Activated CD4-positive, CD25-positive, alpha-beta regulatory T cell treated with anti-CD3 and anti-CD28 coated beads, Interleukin-2, amount 50 U/mL, for 24 hours (primary cell): Measurements from ENCODE around the gene MICAL1.

Source experiments
- ATAC-seq, 2 donors: fragments of 150-1000 bp; cut with Tn5 transposase; one replicate each; pipeline ENCODE4 v1.10.0; 2021; ENCODE audit warnings: mild to moderate bottlenecking in 1 of 2, moderate library complexity in 1 of 2

Gene MICAL1, protein sequence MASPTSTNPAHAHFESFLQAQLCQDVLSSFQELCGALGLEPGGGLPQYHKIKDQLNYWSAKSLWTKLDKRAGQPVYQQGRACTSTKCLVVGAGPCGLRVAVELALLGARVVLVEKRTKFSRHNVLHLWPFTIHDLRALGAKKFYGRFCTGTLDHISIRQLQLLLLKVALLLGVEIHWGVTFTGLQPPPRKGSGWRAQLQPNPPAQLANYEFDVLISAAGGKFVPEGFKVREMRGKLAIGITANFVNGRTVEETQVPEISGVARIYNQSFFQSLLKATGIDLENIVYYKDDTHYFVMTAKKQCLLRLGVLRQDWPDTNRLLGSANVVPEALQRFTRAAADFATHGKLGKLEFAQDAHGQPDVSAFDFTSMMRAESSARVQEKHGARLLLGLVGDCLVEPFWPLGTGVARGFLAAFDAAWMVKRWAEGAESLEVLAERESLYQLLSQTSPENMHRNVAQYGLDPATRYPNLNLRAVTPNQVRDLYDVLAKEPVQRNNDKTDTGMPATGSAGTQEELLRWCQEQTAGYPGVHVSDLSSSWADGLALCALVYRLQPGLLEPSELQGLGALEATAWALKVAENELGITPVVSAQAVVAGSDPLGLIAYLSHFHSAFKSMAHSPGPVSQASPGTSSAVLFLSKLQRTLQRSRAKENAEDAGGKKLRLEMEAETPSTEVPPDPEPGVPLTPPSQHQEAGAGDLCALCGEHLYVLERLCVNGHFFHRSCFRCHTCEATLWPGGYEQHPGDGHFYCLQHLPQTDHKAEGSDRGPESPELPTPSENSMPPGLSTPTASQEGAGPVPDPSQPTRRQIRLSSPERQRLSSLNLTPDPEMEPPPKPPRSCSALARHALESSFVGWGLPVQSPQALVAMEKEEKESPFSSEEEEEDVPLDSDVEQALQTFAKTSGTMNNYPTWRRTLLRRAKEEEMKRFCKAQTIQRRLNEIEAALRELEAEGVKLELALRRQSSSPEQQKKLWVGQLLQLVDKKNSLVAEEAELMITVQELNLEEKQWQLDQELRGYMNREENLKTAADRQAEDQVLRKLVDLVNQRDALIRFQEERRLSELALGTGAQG

DNA sequence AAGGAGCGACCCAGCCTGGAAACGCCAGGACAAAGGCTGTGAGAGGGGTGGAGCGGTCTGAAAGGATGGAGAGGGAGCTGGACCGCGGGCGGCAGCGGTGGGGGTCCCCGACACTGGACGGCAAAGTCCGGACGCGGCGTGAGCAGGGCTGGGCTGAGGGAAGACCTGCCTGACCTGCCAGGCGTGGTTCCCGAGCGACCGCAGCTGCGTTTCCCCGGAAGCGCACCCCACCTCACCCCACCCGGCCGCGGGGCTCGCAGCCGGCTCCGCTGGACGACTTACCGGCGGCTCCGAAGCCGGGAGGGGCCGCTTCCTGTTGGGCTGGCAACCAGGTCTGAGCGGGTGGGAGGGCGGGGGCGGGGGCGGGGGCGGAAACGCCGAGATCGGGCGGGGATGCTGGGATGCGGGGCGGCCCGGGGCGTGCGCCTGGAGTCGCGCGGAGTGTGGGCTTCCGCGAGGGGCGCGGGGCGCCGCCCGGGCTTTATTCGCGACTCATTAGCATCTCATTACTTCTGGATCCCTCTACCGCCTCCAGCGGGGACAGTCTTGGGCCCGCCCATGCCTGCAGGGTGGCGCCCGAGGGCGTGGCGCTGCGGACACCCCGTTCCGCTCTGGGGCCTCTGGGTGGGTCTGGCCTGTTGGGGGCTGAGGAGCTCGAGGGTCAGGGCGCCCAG lies at the start of gene MICAL1:
Gene MICAL1, minus strand, starts transcription at position 336 of the 674 bp plus-strand sequence. CDS start 1,576 bp downstream, outside the sequence.
- peak; percentile 52 to 57 for ATAC-seq

DNA sequence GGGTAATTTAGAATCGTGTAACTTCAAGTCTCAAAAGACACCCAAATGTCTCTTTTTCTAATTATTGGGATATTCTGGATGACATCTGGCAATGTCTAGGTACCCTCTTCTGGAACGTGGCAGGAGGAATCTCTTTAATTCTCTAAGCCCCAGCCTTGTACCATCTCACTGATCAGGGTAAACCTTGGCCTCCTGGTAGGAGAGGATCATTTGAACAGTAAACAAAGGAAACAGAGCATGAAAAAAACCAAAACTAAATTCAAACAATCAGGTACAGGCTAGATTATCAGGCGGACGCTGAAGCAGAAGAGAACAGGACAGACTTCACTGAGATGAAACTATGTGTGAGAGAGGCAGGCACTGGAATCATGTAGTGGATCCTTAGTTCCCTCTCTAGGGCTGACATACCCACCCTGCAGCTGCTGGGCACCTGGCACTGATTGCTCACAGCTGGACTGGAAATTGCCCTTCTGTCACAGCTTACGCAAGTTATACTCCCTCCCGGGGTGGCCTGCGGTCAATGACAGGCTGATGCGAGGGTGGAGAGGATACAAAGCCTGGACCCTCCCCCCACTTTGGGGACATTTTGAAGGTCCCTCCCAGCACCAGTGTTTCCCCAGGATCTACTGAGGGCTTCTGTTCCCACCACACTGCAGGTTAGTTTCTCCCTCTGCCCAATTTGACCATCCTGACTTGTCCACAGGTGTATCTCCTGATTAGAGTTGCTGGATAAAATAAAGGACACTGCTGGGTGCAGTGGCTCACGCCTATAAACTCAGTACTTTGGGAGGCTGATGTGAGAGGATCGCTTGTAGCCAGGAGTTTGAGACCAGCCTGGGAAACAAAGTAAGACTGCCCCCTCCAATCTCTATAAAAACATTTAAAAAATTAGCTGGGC lies 48.0 kb upstream of the MICAL1 start:
- no peak for ATAC-seq

DNA sequence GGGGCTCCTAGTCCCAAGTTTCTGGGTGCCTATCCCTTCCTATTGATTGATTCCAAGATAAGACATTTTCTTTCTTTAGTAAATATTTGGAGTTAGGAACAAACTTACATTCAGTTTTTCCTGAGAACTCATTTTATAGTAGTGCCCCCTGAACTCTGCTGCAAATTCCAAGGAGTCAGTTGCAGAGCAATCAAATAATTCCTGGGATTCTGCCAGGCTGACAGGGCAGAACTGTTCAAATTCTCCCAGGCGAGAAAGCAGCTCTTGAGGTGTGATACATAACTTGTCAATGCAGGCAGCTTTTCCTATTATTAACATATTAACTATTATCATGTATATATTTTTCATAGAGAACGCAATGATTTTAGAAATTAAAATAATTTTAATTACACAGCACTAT lies 43.4 kb upstream of the MICAL1 start:
- no peak for ATAC-seq

DNA sequence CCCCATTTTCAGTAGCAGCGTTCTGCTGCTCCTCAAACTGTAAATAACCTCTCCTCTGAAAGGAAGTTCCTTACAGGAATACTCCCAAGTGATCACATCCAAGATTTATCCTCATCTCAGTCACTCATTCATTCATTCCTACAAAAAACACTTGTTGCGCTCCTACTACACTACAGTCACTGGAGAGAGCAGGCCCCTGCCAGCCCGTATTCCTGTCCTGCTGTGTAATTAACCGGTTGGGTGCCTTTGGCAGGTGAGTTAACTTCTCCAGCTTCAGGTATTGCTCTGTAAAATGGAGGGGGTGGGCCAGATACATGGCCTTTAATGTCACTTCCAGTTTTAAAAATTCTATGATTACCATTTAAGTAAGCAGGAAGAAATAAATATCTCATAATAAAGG lies 42.5 kb upstream of the MICAL1 start:
- no peak for ATAC-seq

DNA sequence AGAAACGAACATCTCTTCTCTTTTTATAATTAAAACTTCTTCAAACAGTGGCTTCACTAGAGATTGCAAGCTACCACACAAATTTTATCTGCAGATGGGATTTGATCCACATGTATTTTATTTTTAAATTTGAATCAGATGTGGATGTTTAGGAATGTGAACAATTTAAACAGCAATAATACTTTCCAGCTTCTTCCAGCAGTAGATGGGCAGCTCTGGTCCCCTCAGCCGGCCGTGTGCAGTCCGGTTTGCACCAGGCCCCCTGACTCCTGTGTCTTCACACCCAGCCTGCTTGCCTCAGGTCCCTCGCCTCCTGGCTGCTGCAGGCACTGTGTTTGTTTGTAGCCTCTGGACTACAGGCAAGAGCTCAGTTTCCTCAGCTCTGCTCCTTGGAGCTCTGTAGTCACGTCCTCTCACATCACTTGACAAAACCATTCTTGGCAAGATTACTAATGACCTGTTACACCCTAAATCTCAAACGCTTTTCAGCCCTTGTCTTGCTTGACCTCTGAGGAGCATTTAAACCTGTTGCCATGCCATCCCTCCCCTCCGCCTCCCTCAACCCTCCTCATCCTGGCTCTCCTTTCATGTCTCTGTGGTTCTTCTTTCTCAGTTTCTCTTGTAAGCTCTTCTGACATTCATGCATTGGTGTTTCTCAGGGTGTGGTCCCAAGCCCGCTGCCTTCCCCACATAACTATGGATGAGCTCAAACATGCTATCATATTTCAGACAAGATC lies 40.6 kb upstream of the MICAL1 start:
- no peak for ATAC-seq

DNA sequence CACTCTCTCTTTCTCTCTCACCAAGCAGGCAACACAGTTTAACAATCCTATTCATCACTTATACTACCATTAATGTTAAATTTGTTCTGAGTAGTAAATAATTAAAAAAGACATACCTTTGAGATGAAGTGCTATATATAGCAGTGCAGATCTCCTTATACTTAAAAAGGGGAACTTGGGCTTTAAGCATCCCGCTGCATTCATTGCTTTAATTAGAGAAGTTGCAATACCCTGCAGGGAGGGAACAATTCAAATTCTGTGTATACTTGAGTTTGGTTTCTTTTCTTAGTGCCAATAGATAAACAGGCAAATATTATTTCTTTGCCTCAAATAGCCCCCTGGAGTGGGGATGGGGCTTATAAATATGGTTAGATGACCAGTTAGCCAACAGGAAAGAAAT lies 38.3 kb upstream of the MICAL1 start:
- ATAC-seq: no peak

DNA sequence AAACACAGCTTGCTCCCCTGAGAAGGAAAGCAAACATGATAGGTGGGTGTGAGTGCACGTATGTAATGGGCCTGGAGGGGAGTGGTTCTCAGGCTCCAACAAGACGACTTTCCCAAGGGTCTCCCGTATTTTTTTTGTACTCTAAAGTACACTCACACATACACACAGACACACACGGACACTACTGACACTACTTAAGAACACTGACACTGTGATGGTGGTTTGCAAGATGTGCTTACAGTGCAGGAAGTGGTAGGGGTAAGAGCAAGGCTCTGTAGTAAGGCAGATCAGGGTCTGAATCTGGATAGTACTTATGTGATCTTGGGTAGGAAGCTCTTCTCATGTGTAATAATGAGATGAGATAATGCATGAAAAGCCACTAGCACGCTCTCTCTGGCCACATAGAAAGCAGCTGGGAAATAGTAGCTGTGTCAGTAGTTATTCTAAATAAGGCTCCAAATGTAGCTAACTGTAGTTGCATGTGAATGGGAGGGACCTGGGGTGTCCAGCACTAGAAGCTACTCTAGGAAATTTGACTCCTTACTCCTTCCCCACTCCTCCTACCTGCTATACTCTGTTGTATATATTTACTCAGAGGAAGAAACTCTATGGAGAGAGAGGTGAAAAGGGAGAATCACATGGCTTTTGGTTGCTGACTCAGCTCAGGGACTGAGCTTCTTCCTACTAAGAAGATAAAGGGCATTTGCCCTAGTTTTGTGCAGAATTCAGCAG lies 35.8 kb upstream of the MICAL1 start:
- ATAC-seq: peak; percentile 83 to 92

DNA sequence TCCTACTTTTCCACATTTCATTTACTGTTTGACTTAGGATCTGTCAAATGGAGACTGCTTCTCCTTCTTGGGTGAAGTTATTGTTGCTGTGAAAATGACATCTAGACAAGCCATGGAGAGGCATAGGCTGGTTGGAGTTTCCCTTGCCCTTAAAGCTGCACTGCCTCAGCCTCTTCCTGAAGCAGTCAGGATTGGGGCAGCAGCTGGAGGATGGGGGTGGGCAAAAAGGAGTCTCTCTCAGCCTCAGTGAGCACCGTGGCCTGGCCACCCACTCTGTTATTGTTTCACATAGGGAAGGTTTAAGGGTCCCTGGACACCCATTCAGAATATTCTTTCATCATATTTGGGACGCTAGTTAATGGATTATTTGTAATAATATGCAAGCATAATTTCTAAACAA lies 35.1 kb upstream of the MICAL1 start:
- no peak for ATAC-seq

DNA sequence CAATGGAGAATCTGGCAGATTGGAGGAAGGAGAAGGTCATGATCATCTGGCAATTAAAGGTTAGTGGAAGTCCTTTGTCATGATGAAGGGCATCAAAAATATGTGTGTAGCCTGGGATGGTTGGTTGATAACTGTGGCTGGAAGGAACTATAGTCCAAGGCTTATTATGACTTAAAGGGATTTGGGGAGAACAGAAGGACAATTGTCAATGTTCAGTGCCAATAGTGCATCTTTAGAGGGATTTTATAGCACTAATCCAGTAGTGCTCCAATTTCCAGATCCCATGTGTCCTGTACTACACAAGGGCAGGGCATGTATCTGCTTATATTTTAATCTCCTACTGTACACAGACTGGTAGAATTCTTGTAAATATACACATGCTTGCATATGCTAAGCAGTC lies 32.4 kb upstream of the MICAL1 start:
- ATAC-seq: no peak

DNA sequence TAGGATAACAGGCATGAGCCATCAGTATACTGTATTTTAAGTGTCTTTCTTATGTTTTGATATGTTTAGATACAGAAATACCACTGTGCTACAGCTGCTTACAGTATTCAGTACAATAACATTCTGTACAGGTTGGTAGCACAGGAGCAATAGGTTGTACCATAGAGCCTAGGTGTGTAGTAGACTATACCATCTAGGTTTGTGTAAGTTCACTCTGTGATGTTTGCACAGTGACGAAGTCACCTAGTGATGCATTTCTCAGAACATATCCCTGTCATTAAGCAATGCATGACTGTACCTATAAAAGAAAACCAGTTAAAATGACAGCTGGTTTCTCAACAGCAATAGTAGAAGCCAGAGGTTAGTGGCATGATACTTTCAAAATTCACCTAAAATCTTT lies 30.5 kb upstream of the MICAL1 start:
- ATAC-seq: peak; percentile 11 to 18

DNA sequence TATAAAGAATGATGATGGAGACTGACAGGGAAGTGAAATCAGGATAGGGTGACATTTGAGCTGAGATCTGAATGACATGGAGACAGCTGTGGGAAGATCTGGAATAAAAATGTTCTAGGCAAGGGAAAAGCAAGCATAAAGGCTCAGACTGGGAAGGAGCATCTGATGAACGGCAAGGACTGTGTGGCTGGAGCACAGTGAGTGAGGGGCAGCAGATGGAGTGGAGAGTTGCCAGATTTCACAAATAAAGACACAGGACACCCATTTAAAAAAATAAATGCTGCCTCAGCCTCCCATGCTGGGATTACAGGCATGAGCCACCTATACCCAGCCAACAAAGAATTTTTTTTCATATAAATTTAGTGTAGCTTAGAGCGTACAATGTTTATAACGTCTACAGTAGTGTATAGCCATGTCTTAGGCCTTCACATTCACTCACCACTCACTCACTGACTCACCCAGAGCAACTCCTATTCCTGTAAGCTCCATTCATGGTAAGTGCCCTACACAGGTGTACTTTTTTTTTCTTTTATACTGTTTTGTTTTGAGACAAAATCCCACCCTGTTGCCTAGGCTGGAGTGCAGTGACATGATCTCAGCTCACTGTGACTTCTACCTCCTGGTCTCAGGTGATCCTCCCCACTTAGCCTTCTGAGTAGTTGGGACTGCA lies 29.8 kb upstream of the MICAL1 start:
- ATAC-seq: no peak

DNA sequence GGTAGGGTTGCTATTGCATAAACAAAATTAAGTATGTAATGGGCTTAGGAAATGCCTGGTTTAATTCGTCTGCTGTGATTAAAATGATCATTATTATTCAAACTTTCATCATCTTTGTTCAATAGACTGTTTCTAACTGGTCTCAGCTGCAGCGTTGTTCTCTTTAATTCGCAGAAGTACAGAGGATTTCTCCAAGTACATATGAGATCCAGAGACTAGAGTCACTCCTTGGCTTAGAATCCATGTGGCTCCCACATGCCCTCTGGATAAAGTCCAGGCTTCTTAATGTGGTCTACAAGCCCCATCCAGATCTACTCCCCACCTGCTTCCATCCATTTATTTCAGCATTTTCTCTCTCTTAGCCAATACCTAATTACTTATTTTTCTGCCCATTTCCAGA lies 28.6 kb upstream of the MICAL1 start:
- ATAC-seq: no peak

DNA sequence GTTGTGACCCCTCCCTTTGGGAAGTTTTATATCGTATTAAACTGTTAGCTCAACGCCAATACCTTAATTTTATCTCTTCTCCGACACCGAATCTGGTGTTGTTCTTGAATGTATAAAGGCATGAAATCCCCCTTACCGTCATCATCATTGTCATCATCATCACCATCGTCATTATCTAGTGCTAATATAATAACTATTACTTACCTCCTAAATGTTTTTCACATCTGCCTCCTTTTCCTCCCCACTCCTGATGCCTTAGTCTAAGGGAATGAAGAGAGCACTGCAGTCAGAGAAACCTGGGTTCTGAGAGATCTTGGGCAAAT lies 28.1 kb upstream of the MICAL1 start:
- ATAC-seq: peak; percentile 5 to 9

DNA sequence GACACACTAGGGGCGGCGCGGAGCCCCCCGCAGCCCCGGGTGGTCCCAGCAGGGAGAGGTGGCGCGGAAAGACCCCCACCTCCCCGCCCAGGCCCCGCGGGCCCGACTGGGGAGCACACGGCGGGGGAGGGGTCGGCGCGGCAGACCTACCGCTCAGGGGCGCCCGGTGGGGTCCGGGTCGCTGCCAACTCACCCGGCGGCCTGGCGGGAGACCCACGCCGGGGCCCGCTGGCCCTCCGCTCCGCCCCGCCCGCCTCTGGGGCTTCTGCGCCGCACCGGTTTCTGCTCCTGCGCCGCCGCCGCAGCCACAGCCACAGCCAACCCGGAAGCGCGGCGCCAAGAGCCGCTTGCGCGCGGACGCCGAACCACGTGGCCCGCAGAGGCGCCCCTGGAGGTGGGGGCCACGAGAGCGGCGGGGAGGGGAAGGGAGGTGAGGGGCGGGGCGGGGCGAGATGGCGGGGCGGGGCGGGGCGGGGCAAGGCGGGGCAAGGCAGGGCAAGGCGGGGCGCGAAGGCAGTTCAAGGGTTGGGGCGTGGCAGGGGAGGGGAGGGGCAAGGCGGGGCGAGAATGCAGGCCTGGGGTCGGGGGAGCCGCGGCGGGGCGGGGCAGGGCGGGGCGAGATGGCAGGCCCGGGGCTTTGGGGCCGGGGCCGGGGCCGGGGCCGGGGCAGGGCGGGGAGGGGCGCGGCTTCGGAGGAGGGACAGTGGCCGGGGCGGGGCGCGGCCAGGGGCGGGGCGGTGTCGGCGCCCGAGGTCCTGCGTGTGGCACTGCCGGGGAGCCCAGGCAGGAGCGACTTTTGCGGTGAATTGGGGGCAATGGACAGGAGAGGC lies 27.5 kb upstream of the MICAL1 start, which contains the start of gene ZBTB24:
Gene ZBTB24, minus strand, starts transcription at position 315 of the 830 bp plus-strand sequence. CDS start 1,193 bp downstream, outside the sequence.
- ATAC-seq: peak; percentile 84

DNA sequence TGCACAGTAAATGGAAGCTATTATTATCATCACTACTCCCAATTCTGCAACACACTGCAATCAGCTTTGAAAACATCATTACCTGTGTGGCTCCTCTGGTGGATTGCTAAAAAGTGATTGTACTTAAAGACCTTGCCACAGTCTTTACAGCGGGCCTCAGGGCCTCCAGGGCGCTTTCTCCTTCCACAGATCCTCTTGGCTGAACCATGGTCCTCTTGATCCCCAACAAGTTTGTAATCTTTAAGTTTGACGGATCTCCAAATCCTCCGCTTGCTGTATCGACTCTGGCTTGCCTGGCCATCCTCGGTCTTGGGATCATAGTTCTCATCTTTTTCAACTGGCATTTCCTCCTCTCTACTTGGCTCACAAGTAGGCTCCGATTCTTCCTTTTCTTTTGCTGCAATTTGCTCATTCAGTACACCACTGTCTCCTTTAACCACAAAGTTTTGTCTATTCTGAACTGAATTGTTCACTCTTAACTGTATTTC lies 25.5 kb upstream of the MICAL1 start:
- no peak for ATAC-seq

DNA sequence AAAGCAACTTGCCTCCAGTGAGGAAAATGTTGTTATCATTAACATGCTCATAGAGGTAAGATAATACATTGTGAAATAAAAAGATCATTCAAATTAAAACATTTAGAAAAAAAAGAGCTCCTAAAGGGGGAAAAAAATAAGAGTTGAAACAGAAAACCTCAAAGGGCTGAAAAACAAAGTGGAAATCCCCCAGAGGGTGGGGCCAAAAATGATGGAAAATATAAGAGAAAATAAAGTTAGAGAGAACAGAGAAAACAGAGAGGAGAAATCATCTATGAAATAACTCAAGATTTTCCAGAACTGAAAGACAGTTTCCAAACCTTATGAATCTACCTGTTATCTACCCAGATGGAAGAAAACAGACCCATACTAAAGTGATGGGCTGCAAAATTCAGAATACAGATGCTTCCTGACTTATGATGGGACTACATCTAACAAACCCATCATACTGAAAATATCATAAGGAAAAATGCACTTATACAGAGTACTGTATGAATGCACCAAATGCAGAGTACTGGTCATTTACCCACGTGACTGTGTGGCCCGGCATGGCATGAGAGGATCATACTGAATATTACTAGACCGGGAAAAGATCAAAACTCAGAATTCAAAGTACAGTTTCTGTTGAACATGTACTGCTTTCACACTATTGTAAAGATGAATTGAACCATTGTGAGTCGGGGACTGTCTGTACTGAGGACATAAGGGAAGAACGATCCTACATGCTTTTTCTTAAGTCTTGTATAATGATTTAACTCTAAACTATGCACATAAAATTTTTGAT lies 23.5 kb upstream of the MICAL1 start:
- ATAC-seq: no peak

DNA sequence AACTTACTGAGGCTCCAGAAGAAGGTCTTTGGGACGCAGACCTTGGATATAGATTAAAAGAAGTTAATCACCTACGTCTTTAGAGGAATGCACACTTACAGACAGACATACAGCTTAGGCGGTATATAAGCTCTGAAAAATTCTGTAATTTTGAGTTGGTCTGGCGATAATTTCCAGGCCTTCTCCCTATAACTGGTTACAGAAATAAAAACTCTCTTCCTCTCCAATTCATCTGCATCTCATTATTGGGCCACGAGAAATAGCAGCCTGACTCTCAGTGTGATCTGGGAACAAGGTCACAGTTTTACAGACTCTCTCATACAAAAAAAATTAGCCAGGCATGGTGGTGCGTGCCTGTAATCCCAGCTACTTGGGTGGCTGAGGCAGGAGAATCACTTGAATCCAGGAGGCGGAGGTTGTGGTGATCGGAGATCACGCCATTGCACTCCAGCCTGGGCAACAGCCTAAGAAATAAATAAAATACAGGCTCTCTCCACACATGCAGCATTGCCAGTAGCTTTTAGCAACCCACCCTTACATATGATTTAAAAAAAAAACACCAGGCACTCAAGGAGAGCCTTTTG lies 22.7 kb upstream of the MICAL1 start:
- ATAC-seq: no peak
